Measurements from ENCODE around the gene GGCX. TPM values are rescaled to one million over a fixed set of nuclear protein-coding genes. Genes with fewer than 3 reads are reported as not detected.

The GGCX gene
- total RNA-seq, 1 donor from 2014 or later = 25.5 TPM

- Histone ChIP-seq H3K9me3 (replicated peaks) (no peaks in the 10 kb centered on the region), H3K4me1 (peaks cover 26% of the 10 kb centered on the region), H3K4me3 (no peak overlapping the region), H3K36me3 (no peaks in the 10 kb centered on the region), H3K27me3 (ENCODE audit: low read depth) (no peaks in the 10 kb centered on the region), H3K27ac (replicated peaks) (peak overlapping the region; percentile 81)
- no peak for TF ChIP-seq CTCF (IDR thresholded peaks at IDR 0.05; ENCODE audit: borderline replicate concordance)
- intact Hi-C loops (cut with micrococcal nuclease) = no loop called here
- no peak for DNase-seq
These were observed 38.0 kb downstream of the GGCX start for GRCh38 chr2:85523062-85523902.

GRCh38 chr2:85522090-85522647 lies 39.1 kb downstream of the GGCX start:
- Histone ChIP-seq H3K4me1 (peaks cover 26% of the 10 kb centered on the region), H3K4me3 (no peak overlapping the region), H3K27me3 (ENCODE audit: low read depth) (no peaks in the 10 kb centered on the region), H3K27ac (replicated peaks) (no peak overlapping the region), H3K36me3 (no peaks in the 10 kb centered on the region), H3K9me3 (replicated peaks) (no peaks in the 10 kb centered on the region)
- intact Hi-C loops (cut with micrococcal nuclease) = no loop called here
- no peak for TF ChIP-seq CTCF (IDR thresholded peaks at IDR 0.05; ENCODE audit: borderline replicate concordance)
- DNase-seq = no peak

GRCh38 chr2:85516653-85517389 lies 44.5 kb downstream of the GGCX start:
- intact Hi-C loops (cut with micrococcal nuclease) = no loop called here
- no peaks in the 10 kb centered on the region for H3K27me3 ChIP-seq (ENCODE audit: low read depth)
- H3K36me3 ChIP-seq = no peaks in the 10 kb centered on the region
- no peak for DNase-seq
- peaks cover 2% of the 10 kb centered on the region for H3K4me1 ChIP-seq
- no peak for TF ChIP-seq CTCF (IDR thresholded peaks at IDR 0.05; ENCODE audit: borderline replicate concordance)
- no peaks in the 10 kb centered on the region for H3K9me3 ChIP-seq (replicated peaks)
- H3K4me3 ChIP-seq = no peak overlapping the region
- no peak overlapping the region for H3K27ac ChIP-seq (replicated peaks)

GRCh38 chr2:85514323-85514722 lies 47.0 kb downstream of the GGCX start:
- TF ChIP-seq CTCF (IDR thresholded peaks at IDR 0.05; ENCODE audit: borderline replicate concordance) = no peak
- Histone ChIP-seq H3K9me3 (replicated peaks) (no peaks in the 10 kb centered on the region), H3K4me1 (peaks cover 16% of the 10 kb centered on the region), H3K27ac (replicated peaks) (no peak overlapping the region), H3K4me3 (no peak overlapping the region), H3K36me3 (no peaks in the 10 kb centered on the region), H3K27me3 (ENCODE audit: low read depth) (no peaks in the 10 kb centered on the region)
- intact Hi-C loops (cut with micrococcal nuclease) = no loop called here
- no peak for DNase-seq

GRCh38 chr2:85511008-85511811 lies 50.1 kb downstream of the GGCX start:
- no peaks in the 10 kb centered on the region for H3K36me3 ChIP-seq
- H3K9me3 ChIP-seq (replicated peaks) = no peaks in the 10 kb centered on the region
- intact Hi-C loops (cut with micrococcal nuclease) = no loop called here
- no peak for DNase-seq
- H3K27ac ChIP-seq (replicated peaks) = peak overlapping the region; percentile 58
- H3K4me1 ChIP-seq = peaks cover 17% of the 10 kb centered on the region
- H3K4me3 ChIP-seq = no peak overlapping the region
- no peak for TF ChIP-seq CTCF (IDR thresholded peaks at IDR 0.05; ENCODE audit: borderline replicate concordance)
- H3K27me3 ChIP-seq (ENCODE audit: low read depth) = no peaks in the 10 kb centered on the region

Data from left ventricle myocardium inferior (tissue), 1 donor.